ENCODE data around the gene HJV. TPM values are rescaled to one million over a fixed set of nuclear protein-coding genes. Genes with fewer than 3 reads are reported as not detected.
A peak's percentile ranks its signal among the peaks of the same experiment; 100 is the strongest.

The HJV gene
- total and polyA plus RNA-seq, 2 donors from 2014 or later: 1.3 TPM; not detected in 1

DNA sequence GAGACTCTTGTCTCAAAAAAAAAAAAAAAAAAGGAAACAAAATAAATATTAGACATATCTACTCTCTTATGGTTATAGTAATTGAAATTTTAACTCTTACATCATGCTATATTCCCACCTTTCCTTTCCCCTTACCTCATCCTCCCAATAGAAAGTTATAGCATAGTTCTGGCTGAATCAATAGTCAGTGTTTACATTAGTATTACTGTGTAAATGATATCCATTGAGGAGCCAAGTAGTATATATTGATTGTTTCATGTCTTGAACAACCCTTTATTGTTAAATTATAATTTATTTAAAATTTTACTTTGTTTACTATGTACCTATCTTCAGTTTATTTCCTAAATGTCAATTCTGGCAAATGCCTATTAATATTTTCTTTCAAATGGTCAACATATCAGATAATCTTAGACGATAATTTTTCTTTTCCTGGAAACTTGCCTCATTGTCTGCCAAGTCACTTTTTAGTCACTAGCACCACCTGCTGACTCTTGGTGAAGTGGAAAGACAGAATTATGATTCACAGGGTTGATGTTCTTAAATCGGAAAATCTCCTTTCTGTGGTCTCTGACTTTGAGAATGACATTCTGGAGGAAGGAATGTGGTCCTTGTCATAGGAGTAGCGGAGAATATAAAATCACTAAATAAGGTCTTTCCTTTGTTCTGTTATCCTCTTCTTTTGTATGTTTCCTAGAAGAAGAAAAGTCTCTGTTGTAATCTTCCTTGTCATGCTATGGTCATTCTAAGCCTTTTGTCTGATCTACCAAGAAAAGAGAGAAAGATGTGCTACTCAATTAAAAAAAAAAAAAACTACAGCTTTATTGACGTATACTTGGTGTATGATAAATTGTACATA lies 8.6 kb downstream of the HJV start:
- peak; percentile 84 for TF ChIP-seq CTCF (IDR thresholded peaks at IDR 0.05; ENCODE audit: borderline replicate concordance, extremely low read depth, insufficient read depth)
- DNase-seq: peak in 4 of 5 donors; percentile 19 to 87 (median 64)
- no peak overlapping the region for H3K27ac ChIP-seq (ENCODE audit: low read depth in 2 of 2, low read length in 2 of 2)
- H3K27me3 ChIP-seq (ENCODE audit: control insufficient read depth, insufficient read depth, low read length): no peaks in the 10 kb centered on the region
- FAIRE-seq: peak; percentile 93
- no peak overlapping the region for H3K4me3 ChIP-seq (ENCODE audit: low read length in 3 of 3)
- H3K36me3 ChIP-seq (ENCODE audit: control insufficient read depth in 2 of 3, insufficient read depth in 3 of 3, low read length in 3 of 3): no peaks in the 10 kb centered on the region
- no peaks in the 10 kb centered on the region for H3K9me3 ChIP-seq (ENCODE audit: control insufficient read depth in 2 of 3, insufficient read depth in 1 of 3, low read length in 3 of 3)
- H3K9ac ChIP-seq (ENCODE audit: low read length in 3 of 3): no peak overlapping the region
- intact Hi-C loops (cut with DNase I): loop anchor here (10.0 kb wide), 1 partner anchor 168 kb away; the partner anchor contains the start of gene NUDT17
- no peaks in the 10 kb centered on the region for H3K4me1 ChIP-seq (ENCODE audit: control insufficient read depth in 2 of 3, insufficient read depth in 2 of 3, low read depth in 1 of 3, low read length in 3 of 3)

GRCh38 chr1:146010126-146010738 lies 11.3 kb downstream of the HJV start:
- intact Hi-C loops (cut with DNase I): loop anchor here (10.0 kb wide), 1 partner anchor 165 kb away; the partner anchor contains the start of gene NUDT17
- H3K27ac ChIP-seq (ENCODE audit: low read depth in 2 of 2, low read length in 2 of 2): no peak overlapping the region
- no peak for FAIRE-seq
- H3K9ac ChIP-seq (ENCODE audit: low read length in 3 of 3): no peak overlapping the region
- no peak overlapping the region for H3K4me3 ChIP-seq (ENCODE audit: low read length in 3 of 3)
- H3K27me3 ChIP-seq (ENCODE audit: control insufficient read depth, insufficient read depth, low read length): no peaks in the 10 kb centered on the region
- no peaks in the 10 kb centered on the region for H3K4me1 ChIP-seq (ENCODE audit: control insufficient read depth in 2 of 3, insufficient read depth in 2 of 3, low read depth in 1 of 3, low read length in 3 of 3)
- TF ChIP-seq CTCF (IDR thresholded peaks at IDR 0.05; ENCODE audit: borderline replicate concordance, extremely low read depth, insufficient read depth): no peak
- peak in 1 of 5 donors; percentile 17 for DNase-seq
- no peaks in the 10 kb centered on the region for H3K36me3 ChIP-seq (ENCODE audit: control insufficient read depth in 2 of 3, insufficient read depth in 3 of 3, low read length in 3 of 3)
- H3K9me3 ChIP-seq (ENCODE audit: control insufficient read depth in 2 of 3, insufficient read depth in 1 of 3, low read length in 3 of 3): no peaks in the 10 kb centered on the region

GRCh38 chr1:146007489-146008133 lies 13.9 kb downstream of the HJV start:
- H3K4me1 ChIP-seq (ENCODE audit: control insufficient read depth in 2 of 3, insufficient read depth in 2 of 3, low read depth in 1 of 3, low read length in 3 of 3): no peaks in the 10 kb centered on the region
- intact Hi-C loops (cut with DNase I): no loop called here
- DNase-seq: peak in 1 of 5 donors; percentile 23
- H3K9me3 ChIP-seq (ENCODE audit: control insufficient read depth in 2 of 3, insufficient read depth in 1 of 3, low read length in 3 of 3): no peaks in the 10 kb centered on the region
- H3K27me3 ChIP-seq (ENCODE audit: control insufficient read depth, insufficient read depth, low read length): no peaks in the 10 kb centered on the region
- no peak overlapping the region for H3K4me3 ChIP-seq (ENCODE audit: low read length in 3 of 3)
- no peaks in the 10 kb centered on the region for H3K36me3 ChIP-seq (ENCODE audit: control insufficient read depth in 2 of 3, insufficient read depth in 3 of 3, low read length in 3 of 3)
- peak overlapping the region in 1 of 2 donors; percentile 93 for H3K27ac ChIP-seq (ENCODE audit: low read depth in 2 of 2, low read length in 2 of 2)
- H3K9ac ChIP-seq (ENCODE audit: low read length in 3 of 3): peak overlapping the region in 1 of 3 donors; percentile 44
- FAIRE-seq: no peak
- no peak for TF ChIP-seq CTCF (IDR thresholded peaks at IDR 0.05; ENCODE audit: borderline replicate concordance, extremely low read depth, insufficient read depth)
